Activated T-cell treated with anti-CD3 and anti-CD28 coated beads, Interleukin-2, amount 50 U/mL, for 24 hours (primary cell): ENCODE data around the gene PPP1R3F.

Experiments used
- DNase-seq: peaks from one replicate; pipeline ENCODE4 v3.0.0-alpha.2; 2020
- H3K27ac Mint-ChIP-seq: 2 replicates; pipeline ENCODE4 v1.8.0; 2020; ENCODE audit warnings: mild to moderate bottlenecking, mixed read lengths
- H3K27me3 Mint-ChIP-seq: 2 replicates; pipeline ENCODE4 v1.8.0; 2020; ENCODE audit warnings: mixed read lengths
- H3K36me3 Mint-ChIP-seq: 2 replicates; pipeline ENCODE4 v1.8.0; 2020; ENCODE audit warnings: low read depth, mixed read lengths
- H3K4me1 Mint-ChIP-seq: 2 replicates; pipeline ENCODE4 v1.8.0; 2020; ENCODE audit warnings: low read depth, mixed read lengths
- H3K4me3 Mint-ChIP-seq: 2 replicates; pipeline ENCODE4 v1.8.0; 2020; ENCODE audit warnings: mild to moderate bottlenecking, moderate library complexity, mixed read lengths
- H3K9me3 Mint-ChIP-seq: 2 replicates; pipeline ENCODE4 v1.8.0; 2020; ENCODE audit warnings: mixed read lengths

The PPP1R3F gene, protein sequence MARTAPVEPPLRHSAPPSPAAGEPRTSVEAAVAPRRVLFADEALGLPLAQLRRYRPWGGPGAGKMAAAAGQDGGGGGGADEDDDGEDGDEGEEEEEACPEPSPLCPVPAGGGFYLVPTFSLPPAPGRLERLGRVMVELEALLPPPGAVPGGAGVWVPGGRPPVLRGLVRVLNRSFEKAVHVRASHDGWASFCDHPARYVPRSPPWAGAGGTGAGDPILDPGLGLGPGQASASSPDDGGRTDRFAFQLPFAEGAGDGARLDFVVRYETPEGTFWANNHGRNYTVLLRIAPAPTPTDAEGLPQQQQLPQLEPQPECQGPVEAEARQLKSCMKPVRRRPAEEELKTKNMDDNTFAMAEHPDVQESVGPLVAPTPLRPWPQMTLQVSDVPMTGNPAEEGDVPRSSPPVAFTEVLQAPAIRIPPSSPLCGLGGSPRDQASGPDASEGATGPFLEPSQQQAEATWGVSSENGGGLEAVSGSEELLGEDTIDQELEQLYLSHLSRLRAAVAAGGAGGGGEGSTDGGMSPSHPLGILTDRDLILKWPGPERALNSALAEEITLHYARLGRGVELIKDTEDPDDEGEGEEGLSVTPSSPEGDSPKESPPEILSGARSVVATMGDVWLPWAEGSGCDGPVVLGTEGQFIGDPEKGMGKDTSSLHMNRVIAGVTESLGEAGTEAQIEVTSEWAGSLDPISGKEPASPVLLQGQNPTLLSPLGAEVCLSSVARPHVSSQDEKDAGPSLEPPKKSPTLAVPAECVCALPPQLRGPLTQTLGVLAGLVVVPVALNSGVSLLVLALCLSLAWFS

GRCh38 chrX:49269767-49270248 is at the start of gene PPP1R3F:
Gene PPP1R3F, plus strand, starts transcription at chrX:49269793. Its CDS starts 77 bp downstream, at chrX:49269870.
- Mint-ChIP-seq H3K4me1 (peaks cover 54% of the 10 kb centered on the region), H3K27ac (peak within 1 kb of the TSS; percentile 100), H3K36me3 (peaks cover 24% of the 10 kb centered on the region), H3K4me3 (peak within 1 kb of the TSS; percentile 87), H3K9me3 (no peaks in the 10 kb centered on the region), H3K27me3 (peaks cover 10% of the 10 kb centered on the region)
- no peak for DNase-seq

- Mint-ChIP-seq H3K36me3 (no peaks in the 10 kb centered on the region), H3K27me3 (peaks cover 42% of the 10 kb centered on the region), H3K4me3 (no peak overlapping the region), H3K27ac (no peak overlapping the region), H3K4me1 (no peaks in the 10 kb centered on the region), H3K9me3 (no peaks in the 10 kb centered on the region)
- DNase-seq = no peak
Observed at GRCh38 chrX:49220100-49220499, 49.5 kb upstream of the PPP1R3F start.

DNA sequence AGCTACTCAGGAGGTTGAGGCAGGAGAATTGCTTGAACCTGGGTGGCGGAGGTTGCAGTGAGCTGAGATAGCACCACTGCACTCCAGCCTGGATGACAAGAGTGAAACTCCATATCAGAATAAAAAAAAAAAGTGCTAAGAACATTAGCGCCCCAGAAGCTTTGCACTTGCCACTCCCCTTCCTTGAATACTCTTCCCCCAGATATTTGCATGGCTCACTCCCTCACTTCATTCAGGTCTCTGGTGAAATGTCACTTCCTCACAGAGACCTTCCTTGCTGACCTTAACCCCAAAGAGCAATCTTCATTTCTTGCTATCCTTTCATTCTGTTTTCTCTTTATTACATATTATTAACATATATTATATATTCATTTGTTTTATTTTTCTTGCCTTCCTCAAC is 47.7 kb upstream of the PPP1R3F start:
- Mint-ChIP-seq H3K9me3 (no peaks in the 10 kb centered on the region), H3K4me1 (no peaks in the 10 kb centered on the region), H3K4me3 (no peak overlapping the region), H3K36me3 (no peaks in the 10 kb centered on the region), H3K27me3 (peaks cover 42% of the 10 kb centered on the region), H3K27ac (no peak overlapping the region)
- DNase-seq = no peak

DNA sequence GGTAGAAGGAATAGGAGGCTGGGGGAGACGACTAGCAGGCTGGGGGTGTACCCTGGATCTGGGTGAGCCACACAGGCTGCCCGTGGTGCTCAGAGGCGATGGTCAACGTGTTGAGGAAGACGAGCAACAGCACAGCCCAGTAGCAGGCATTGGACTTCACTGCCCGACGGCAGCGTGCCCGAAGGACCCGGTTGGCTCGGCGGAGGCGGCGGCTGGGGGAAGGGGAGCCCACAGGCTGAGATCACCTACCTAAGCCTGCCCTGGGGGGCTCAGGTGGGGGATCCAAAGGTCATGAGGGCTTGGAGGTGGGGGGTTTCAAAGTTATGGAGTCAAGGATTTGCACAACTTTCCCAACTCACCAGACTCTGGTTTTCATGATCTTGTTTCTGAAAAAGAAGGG is 43.7 kb upstream of the PPP1R3F start:
- Mint-ChIP-seq H3K4me1 (peaks cover 7% of the 10 kb centered on the region), H3K9me3 (no peaks in the 10 kb centered on the region), H3K27me3 (peaks cover 27% of the 10 kb centered on the region), H3K27ac (no peak overlapping the region), H3K4me3 (no peak overlapping the region), H3K36me3 (no peaks in the 10 kb centered on the region)
- no peak for DNase-seq

DNA sequence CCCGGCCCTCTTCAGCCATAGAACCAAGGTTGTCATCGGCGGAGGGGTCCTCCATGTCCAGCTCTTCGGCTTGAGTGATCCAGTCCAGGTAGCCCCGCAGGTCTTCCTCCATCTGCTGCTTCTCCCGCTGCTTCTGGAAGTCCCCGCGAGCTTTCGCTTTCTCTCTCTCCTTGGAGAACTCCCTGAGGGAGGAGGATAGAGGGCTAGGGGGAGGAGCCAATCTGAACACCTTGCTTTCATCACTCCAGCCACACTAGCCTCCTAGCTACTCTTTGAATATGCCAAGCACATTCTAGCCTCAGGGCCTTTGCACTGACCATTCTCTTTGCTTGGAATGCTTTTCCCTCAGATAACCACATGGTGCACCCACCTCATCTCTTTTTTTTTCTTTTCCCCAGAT is 42.6 kb upstream of the PPP1R3F start:
- no peak for DNase-seq
- Mint-ChIP-seq H3K27ac (no peak overlapping the region), H3K4me1 (peaks cover 14% of the 10 kb centered on the region), H3K9me3 (no peaks in the 10 kb centered on the region), H3K27me3 (peaks cover 25% of the 10 kb centered on the region), H3K4me3 (no peak overlapping the region), H3K36me3 (no peaks in the 10 kb centered on the region)

DNA sequence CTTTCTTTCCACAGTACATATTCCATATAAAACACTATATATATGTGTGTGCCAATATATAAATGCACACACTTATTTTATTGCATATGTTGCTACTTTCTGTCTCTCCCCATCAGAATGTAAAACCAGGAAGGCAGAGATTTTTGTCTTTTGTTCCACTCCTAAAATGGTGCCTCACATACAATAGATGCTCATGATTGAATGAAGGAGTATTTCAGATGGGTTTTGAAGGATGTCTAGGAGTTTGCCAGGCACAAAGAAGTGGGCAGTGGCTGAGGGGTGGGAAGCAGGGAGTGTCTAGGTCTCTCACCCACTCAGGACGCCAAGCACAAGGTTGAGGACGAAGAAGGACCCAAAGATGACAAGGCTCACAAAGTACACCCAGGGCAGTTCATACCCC is 41.9 kb upstream of the PPP1R3F start:
- Mint-ChIP-seq H3K4me3 (no peak overlapping the region), H3K9me3 (no peaks in the 10 kb centered on the region), H3K27ac (no peak overlapping the region), H3K27me3 (peaks cover 21% of the 10 kb centered on the region), H3K4me1 (peaks cover 14% of the 10 kb centered on the region), H3K36me3 (no peaks in the 10 kb centered on the region)
- DNase-seq = no peak

DNA sequence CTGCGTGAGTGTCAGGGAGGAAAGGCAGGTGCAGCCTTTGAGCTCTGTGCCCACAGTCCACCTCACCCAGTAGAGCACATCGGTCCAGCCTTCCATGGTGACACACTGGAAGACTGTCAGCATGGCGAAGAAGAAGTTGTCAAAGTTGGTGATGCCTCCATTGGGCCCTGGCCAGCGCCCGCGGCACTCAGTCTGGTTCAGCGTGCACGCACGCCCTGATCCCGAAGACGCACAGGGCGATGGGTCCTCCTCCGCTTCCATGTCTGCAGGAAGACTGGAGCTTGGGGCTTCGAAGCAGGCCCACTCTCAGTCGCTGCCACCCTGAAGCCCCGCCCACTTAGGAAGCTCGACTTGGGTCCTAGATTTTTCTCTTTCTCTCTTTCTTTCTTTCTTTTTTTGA is 41.4 kb upstream of the PPP1R3F start:
- peaks cover 19% of the 10 kb centered on the region for H3K27me3 Mint-ChIP-seq
- no peak overlapping the region for H3K4me3 Mint-ChIP-seq
- no peak overlapping the region for H3K27ac Mint-ChIP-seq
- H3K4me1 Mint-ChIP-seq = peaks cover 14% of the 10 kb centered on the region
- no peaks in the 10 kb centered on the region for H3K36me3 Mint-ChIP-seq
- DNase-seq = no peak
- no peaks in the 10 kb centered on the region for H3K9me3 Mint-ChIP-seq

GRCh38 chrX:49230500-49231232 is 38.9 kb upstream of the PPP1R3F start:
- Mint-ChIP-seq H3K27me3 (peaks cover 10% of the 10 kb centered on the region), H3K4me3 (peak overlapping the region; percentile 64), H3K27ac (peak overlapping the region; percentile 83), H3K36me3 (peaks cover 4% of the 10 kb centered on the region), H3K4me1 (peaks cover 18% of the 10 kb centered on the region), H3K9me3 (no peaks in the 10 kb centered on the region)
- peak; percentile 72 for DNase-seq

DNA sequence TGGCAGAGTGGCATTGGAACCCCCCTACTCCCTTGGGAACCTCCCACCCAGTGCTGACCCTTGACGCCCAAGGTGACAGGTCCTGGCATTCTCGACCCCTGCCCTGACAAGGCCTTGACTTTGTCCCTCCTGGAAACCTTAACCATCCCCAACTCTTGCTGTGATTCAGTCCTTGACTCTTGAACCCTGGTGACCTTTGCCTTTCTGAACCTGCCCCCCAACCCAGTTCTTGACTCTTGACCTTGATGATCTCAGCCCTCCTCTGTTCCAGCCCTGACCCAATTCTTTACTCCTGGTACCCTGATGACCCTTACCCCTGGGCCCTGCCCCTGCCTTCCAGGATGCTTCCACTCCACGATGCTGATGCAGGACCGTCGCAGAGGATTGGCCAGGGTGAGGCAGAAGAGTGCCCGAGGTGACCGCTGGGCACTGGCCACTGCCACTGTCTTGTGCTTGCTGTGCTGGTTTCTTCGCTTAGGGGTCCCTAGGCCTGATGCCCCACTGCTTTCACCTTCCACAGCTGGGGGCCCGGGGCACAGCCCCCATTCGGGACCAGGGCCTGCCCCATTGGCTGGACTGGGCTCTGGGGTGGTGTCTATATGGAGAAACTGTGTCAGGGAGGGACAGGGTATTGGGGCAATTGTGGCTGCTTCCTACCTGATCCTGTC is 38.1 kb upstream of the PPP1R3F start:
- H3K4me3 Mint-ChIP-seq = peak overlapping the region; percentile 64
- peaks cover 4% of the 10 kb centered on the region for H3K36me3 Mint-ChIP-seq
- no peaks in the 10 kb centered on the region for H3K9me3 Mint-ChIP-seq
- DNase-seq = no peak
- H3K27me3 Mint-ChIP-seq = peaks cover 9% of the 10 kb centered on the region
- H3K27ac Mint-ChIP-seq = peak overlapping the region; percentile 83
- H3K4me1 Mint-ChIP-seq = peaks cover 20% of the 10 kb centered on the region

DNA sequence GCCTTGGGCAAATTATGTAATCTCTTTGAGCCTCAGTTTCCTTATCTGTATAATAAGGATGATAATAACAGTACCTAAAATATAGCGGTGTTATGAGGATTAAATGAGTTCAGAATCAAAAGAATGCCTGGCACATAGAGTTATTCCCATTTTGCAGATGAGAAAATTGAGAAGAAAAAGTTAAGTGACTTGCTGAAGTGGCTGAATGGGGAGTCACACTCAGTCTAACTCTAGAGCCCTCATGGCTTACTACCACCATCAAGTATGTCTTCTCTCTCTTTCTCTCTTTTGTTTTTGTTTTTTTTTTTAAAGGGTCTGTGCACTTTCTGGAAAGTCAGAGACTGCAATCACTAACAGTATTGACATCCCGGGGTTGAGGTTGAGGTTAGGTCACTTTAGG is 37.1 kb upstream of the PPP1R3F start:
- Mint-ChIP-seq H3K36me3 (peaks cover 6% of the 10 kb centered on the region), H3K27ac (no peak overlapping the region), H3K4me3 (no peak overlapping the region)

GRCh38 chrX:49233176-49233575 is 36.4 kb upstream of the PPP1R3F start, which contains the start of gene CACNA1F:
Gene CACNA1F, minus strand, starts transcription at chrX:49233340. Its CDS starts 31 bp downstream, at chrX:49233309.
- Mint-ChIP-seq H3K4me1 (peaks cover 31% of the 10 kb centered on the region), H3K9me3 (no peaks in the 10 kb centered on the region), H3K27ac (no peak within 1 kb of the TSS), H3K36me3 (peaks cover 6% of the 10 kb centered on the region), H3K4me3 (no peak within 1 kb of the TSS), H3K27me3 (peaks cover 5% of the 10 kb centered on the region)
- DNase-seq = no peak

More for the DNA sequence above, 37.1 kb upstream of the PPP1R3F start:
- Mint-ChIP-seq H3K27me3 (peaks cover 5% of the 10 kb centered on the region), H3K9me3 (no peaks in the 10 kb centered on the region), H3K4me1 (peaks cover 31% of the 10 kb centered on the region)
- DNase-seq = no peak

DNA sequence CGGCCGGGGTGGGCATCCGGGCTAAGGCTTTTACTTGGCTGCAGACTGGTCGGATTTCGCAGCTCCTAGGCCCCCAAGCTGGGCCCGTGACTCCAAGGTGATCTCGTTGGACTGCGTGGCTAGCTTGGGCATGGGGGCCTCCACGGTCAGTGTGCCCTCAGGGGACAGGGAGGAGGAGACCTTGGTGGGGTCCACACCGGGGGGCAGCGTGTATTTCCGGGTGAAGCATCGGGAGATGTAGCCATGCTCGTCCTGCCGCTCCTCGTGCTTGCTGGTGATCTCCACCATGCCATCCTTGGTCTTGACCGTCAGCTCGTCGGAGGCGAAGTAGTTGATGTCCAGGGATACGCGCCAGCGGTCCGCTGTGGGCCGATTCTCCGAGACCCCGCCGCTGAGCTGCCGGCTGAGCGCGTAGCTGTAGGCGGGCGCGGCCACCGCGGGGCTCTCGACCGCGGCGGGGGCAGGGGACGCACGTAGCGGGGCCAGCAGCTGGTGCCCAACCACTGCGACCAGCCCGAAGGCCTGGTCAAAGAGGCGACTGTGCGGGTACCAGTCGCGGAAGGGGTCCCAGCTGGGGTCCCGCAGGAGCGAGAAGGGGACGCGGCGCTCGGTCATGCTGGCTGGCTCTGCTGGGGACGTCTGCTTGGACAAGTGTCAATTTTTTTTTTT is 35.6 kb upstream of the PPP1R3F start:
- Mint-ChIP-seq H3K9me3 (no peaks in the 10 kb centered on the region), H3K27ac (no peak overlapping the region), H3K36me3 (peaks cover 8% of the 10 kb centered on the region), H3K27me3 (peaks cover 5% of the 10 kb centered on the region), H3K4me3 (no peak overlapping the region), H3K4me1 (peaks cover 34% of the 10 kb centered on the region)
- DNase-seq = no peak

- peaks cover 27% of the 10 kb centered on the region for H3K4me1 Mint-ChIP-seq
- H3K36me3 Mint-ChIP-seq = peaks cover 19% of the 10 kb centered on the region
- peaks cover 9% of the 10 kb centered on the region for H3K27me3 Mint-ChIP-seq
- DNase-seq = no peak
- no peaks in the 10 kb centered on the region for H3K9me3 Mint-ChIP-seq
- H3K27ac Mint-ChIP-seq = peak overlapping the region; percentile 20
- H3K4me3 Mint-ChIP-seq = peak overlapping the region; percentile 90
Observed at GRCh38 chrX:49237060-49237459, 32.5 kb upstream of the PPP1R3F start.
